ENCODE measurements around the gene TMX3.

DNA sequence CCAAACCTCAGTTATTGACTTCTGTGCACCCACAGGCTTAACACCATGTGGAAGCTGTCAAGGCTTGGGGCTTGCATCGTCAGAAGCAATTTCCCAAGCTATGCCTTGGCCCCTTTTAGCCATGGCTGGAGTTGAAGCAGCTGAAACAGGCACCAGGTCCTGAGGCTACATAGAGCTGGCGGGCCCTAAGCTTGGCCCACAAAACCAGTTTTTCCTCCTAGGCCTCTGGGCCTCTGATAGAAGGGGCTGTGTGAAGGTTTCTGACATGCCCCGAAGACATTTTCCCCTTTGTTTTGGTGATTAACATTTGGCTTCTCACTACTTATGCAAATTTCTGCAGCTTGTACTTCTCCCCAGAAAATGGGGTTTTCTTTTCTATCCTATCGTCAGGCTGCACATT is 9.1 kb upstream of the TMX3 start:
- TF ChIP-seq EP300 (IDR thresholded peaks at IDR 0.05; ENCODE audit: low read depth) (no peak), POLR2A (IDR thresholded peaks at IDR 0.05) (no peak)
- TF ChIP-seq, protein P1, sequence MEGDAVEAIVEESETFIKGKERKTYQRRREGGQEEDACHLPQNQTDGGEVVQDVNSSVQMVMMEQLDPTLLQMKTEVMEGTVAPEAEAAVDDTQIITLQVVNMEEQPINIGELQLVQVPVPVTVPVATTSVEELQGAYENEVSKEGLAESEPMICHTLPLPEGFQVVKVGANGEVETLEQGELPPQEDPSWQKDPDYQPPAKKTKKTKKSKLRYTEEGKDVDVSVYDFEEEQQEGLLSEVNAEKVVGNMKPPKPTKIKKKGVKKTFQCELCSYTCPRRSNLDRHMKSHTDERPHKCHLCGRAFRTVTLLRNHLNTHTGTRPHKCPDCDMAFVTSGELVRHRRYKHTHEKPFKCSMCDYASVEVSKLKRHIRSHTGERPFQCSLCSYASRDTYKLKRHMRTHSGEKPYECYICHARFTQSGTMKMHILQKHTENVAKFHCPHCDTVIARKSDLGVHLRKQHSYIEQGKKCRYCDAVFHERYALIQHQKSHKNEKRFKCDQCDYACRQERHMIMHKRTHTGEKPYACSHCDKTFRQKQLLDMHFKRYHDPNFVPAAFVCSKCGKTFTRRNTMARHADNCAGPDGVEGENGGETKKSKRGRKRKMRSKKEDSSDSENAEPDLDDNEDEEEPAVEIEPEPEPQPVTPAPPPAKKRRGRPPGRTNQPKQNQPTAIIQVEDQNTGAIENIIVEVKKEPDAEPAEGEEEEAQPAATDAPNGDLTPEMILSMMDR (IDR thresholded peaks at IDR 0.05): no peak

Measured in transverse colon (tissue), 3 donors.